Measurements from ENCODE around the gene RAB33B. TPM values are rescaled to one million over a fixed set of nuclear protein-coding genes. Genes with fewer than 3 reads are reported as not detected.
A peak's percentile ranks its signal among the peaks of the same experiment; 100 is the strongest.

RAB33B gene
- total and polyA plus RNA-seq, 9 donors, result 6.8 to 15.0 (median 10.1) TPM

DNA sequence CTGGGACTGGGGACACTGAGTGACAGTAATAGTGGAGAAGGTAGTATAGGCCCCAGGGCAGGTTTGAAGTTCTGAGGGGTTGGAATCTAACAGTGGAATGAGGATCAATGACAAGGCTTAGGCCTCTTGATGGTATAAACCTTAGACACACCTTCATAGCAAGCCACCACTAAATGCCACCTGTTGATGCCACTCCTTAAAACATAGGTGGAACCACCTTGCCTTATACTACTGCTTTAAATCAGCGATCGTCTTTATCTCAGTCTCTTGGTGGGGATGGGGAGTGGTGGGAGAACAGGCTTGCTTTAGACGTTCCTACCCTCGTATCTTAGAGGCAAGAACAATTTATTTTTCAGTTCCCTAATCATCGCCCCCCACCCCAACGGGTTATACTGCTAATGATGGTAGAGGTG is 1.2 kb downstream of the RAB33B start:
- Histone ChIP-seq H3K36me3 (no peaks in the 10 kb centered on the region), H3K27ac (no peak overlapping the region), H3K4me3 (peak overlapping the region; percentile 94), H3K27me3 (no peaks in the 10 kb centered on the region), H3K9me3 (no peaks in the 10 kb centered on the region), H3K4me1 (ENCODE audit: insufficient read depth) (peaks cover 7% of the 10 kb centered on the region)
- WGBS, 3 donors, result 24 to 29% (median 27%) methylated on average over 6 of the region's 6 CpGs
- intact Hi-C loops (cut with DNase I), result loop anchor here in 1 of 4 donors (10.0 kb wide), 1 partner anchor 150 kb away; the partner anchor contains the start of genes NAA15 and NDUFC1
- no peak for TF ChIP-seq POLR2A (IDR thresholded peaks at IDR 0.05)
- no peak for TF ChIP-seq EP300 (IDR thresholded peaks at IDR 0.05)
- no peak for DNase-seq

DNA sequence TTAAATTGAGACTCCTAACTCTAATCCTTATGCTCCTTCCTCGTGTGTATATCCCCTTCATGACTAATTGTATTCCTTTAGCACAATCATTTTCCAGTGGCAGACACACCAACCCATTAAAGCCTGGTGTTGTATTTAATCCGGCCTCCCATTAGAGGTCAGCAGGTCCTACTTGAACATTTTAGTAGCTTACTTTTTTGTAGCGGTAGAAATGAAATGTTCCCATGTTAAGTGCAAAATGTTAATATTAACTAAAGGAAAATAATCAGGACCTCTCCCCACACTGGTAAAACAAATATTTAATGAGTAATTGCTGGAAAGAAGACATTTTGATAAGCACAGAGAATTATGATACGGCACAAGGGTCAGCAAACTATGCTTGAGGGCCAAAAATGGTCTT is 3.4 kb downstream of the RAB33B start:
- Histone ChIP-seq H3K9me3 (no peaks in the 10 kb centered on the region), H3K4me3 (no peak overlapping the region), H3K27ac (no peak overlapping the region), H3K27me3 (no peaks in the 10 kb centered on the region), H3K4me1 (ENCODE audit: insufficient read depth) (peaks cover 7% of the 10 kb centered on the region), H3K36me3 (no peaks in the 10 kb centered on the region)
- DNase-seq, result no peak
- intact Hi-C loops (cut with DNase I), result loop anchor here in 1 of 4 donors (10.0 kb wide), 1 partner anchor 153 kb away; the partner anchor contains the start of genes NAA15 and NDUFC1
- no peak for TF ChIP-seq EP300 (IDR thresholded peaks at IDR 0.05)
- no peak for TF ChIP-seq POLR2A (IDR thresholded peaks at IDR 0.05)
- no peak for TF ChIP-seq CTCF (IDR thresholded peaks at IDR 0.05)
- whole genome bisulfite sequencing, 3 donors, result 51 to 65% (median 59%) methylated on average over 4 of the region's 4 CpGs

GRCh38 chr4:139458543-139458942 is 4.6 kb downstream of the RAB33B start:
- H3K36me3 ChIP-seq, result no peaks in the 10 kb centered on the region
- H3K4me1 ChIP-seq (ENCODE audit: insufficient read depth), result peaks cover 7% of the 10 kb centered on the region
- H3K4me3 ChIP-seq, result no peak overlapping the region
- H3K9me3 ChIP-seq, result no peaks in the 10 kb centered on the region
- intact Hi-C loops (cut with DNase I), result loop anchor here in 1 of 4 donors (10.0 kb wide), 1 partner anchor 154 kb away; the partner anchor contains the start of genes NAA15 and NDUFC1
- TF ChIP-seq EP300 (IDR thresholded peaks at IDR 0.05) (no peak), POLR2A (IDR thresholded peaks at IDR 0.05) (no peak), CTCF (IDR thresholded peaks at IDR 0.05) (no peak)
- WGBS, 3 donors, result 91 to 98% (median 92%) methylated on average over 1 of the region's 1 CpG
- no peak overlapping the region for H3K27ac ChIP-seq
- H3K27me3 ChIP-seq, result no peaks in the 10 kb centered on the region
- DNase-seq, result no peak

DNA sequence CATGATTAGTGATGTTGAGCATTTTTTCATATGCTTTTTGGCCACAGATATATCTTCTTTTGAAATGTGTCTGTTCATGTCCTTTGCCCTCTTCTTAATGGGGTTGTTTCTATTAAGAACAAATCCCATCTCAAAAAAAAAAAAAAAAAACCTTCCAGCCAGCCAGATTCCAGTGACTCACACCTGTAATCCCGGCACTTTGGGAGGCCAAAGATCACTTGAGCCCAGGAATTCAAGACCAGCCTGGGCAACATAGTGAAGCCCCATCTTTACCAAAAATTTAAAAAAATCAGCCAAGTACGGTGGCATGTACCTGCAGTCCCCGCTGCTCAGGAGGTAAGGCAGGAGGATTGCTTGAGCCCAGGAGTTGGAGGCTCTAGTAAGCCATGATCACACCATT is 5.1 kb downstream of the RAB33B start:
- intact Hi-C loops (cut with DNase I), result loop anchor here in 1 of 4 donors (10.0 kb wide), 1 partner anchor 154 kb away; the partner anchor contains the start of genes NAA15 and NDUFC1
- Histone ChIP-seq H3K27ac (no peak overlapping the region), H3K9me3 (no peaks in the 10 kb centered on the region), H3K36me3 (no peaks in the 10 kb centered on the region), H3K27me3 (no peaks in the 10 kb centered on the region), H3K4me3 (no peak overlapping the region), H3K4me1 (ENCODE audit: insufficient read depth) (peaks cover 7% of the 10 kb centered on the region)
- no peak for TF ChIP-seq POLR2A (IDR thresholded peaks at IDR 0.05)
- no peak for TF ChIP-seq EP300 (IDR thresholded peaks at IDR 0.05)
- no peak for TF ChIP-seq CTCF (IDR thresholded peaks at IDR 0.05)
- 80 to 87% (median 86%) methylated on average over 3 of the region's 3 CpGs for WGBS, 3 donors
- DNase-seq, result no peak

GRCh38 chr4:139460565-139460964 is 6.6 kb downstream of the RAB33B start:
- H3K27me3 ChIP-seq, result no peaks in the 10 kb centered on the region
- H3K36me3 ChIP-seq, result no peaks in the 10 kb centered on the region
- intact Hi-C loops (cut with DNase I), result no loop called here
- TF ChIP-seq POLR2A (IDR thresholded peaks at IDR 0.05), result no peak
- TF ChIP-seq CTCF (IDR thresholded peaks at IDR 0.05), result no peak
- no peak for TF ChIP-seq EP300 (IDR thresholded peaks at IDR 0.05)
- DNase-seq, result no peak
- H3K4me1 ChIP-seq (ENCODE audit: insufficient read depth), result peaks cover 4% of the 10 kb centered on the region
- H3K27ac ChIP-seq, result no peak overlapping the region
- 91 to 96% (median 96%) methylated on average over 3 of the region's 3 CpGs for WGBS, 3 donors
- H3K4me3 ChIP-seq, result no peak overlapping the region
- no peaks in the 10 kb centered on the region for H3K9me3 ChIP-seq
